OCI-LY1 (cell line): ENCODE data around the gene RSAD1.

Source experiments
- CTCF ChIP-seq: fragments of 200-600 bp; sonication (generic), shearing (Covaris generic); IDR thresholded peaks from 2 replicates; pipeline ENCODE4 v1.5.1; 2017; ENCODE audit warnings: mild to moderate bottlenecking, antibody characterized with exemption, low read length, moderate library complexity, mixed read lengths
- EZH2 ChIP-seq: fragments of 200-600 bp; sonication (generic), shearing (Covaris generic); IDR thresholded peaks from 2 replicates; pipeline ENCODE4 v1.8.0; 2017; ENCODE audit warnings: borderline replicate concordance, mixed run types, mild to moderate bottlenecking, antibody characterized with exemption, low read length, moderate library complexity, mixed read lengths

GRCh38 chr17:50429793-50430192 is 48.9 kb upstream of the RSAD1 start:
- TF ChIP-seq CTCF (no peak), EZH2 (no peak)
